Small intestine (tissue), 7 donors: ENCODE data around the gene RBM47. TPM values are rescaled to one million over a fixed set of nuclear protein-coding genes. Genes with fewer than 3 reads are reported as not detected.

ENCODE experiments used
- DNase-seq, 2 donors: peaks; one replicate each; pipeline versions ENCODE4 v3.0.0 to v3.0.0-alpha.2; 2013
- FAIRE-seq: peaks from 2 replicates; lab custom pipeline; 2012; peaks lifted over from hg19 to GRCh38; lab: Jason Lieb, UNC
- H3K27ac ChIP-seq, 3 donors: one replicate each; pipeline ENCODE4 v1.5.1; 2013; ENCODE audit warnings: low read length in 2 of 3, mild to moderate bottlenecking in 2 of 3, control low read depth in 1 of 3, inconsistent platforms in 1 of 3, low read depth in 1 of 3, moderate library complexity in 1 of 3
- H3K27me3 ChIP-seq, 3 donors: one replicate each; pipeline ENCODE4 v1.6.1; 2013; ENCODE audit warnings: low read length in 3 of 3, inconsistent platforms in 1 of 3; ENCODE audit not compliant: control insufficient read depth in 3 of 3, insufficient read depth in 3 of 3
- H3K36me3 ChIP-seq, 3 donors: one replicate each; pipeline ENCODE4 v1.6.1; 2013; ENCODE audit warnings: low read length in 3 of 3, inconsistent platforms in 1 of 3, low read depth in 1 of 3, mild to moderate bottlenecking in 1 of 3, moderate library complexity in 1 of 3; ENCODE audit not compliant: control insufficient read depth in 3 of 3, insufficient read depth in 2 of 3
- H3K4me1 ChIP-seq, 3 donors: one replicate each; pipeline ENCODE4 v1.6.1; 2013; ENCODE audit warnings: low read length in 2 of 3, inconsistent platforms in 1 of 3, low read depth in 1 of 3, mild to moderate bottlenecking in 1 of 3, moderate library complexity in 1 of 3; ENCODE audit not compliant: control insufficient read depth in 3 of 3, insufficient read depth in 2 of 3
- H3K4me3 ChIP-seq, 3 donors: one replicate each; pipeline ENCODE4 v1.5.1; 2013; ENCODE audit warnings: low read length in 3 of 3, control low read depth in 1 of 3, inconsistent platforms in 1 of 3, low read depth in 1 of 3, mild to moderate bottlenecking in 1 of 3, moderate library complexity in 1 of 3
- H3K9me3 ChIP-seq, 2 donors: one replicate each; pipeline ENCODE4 v1.6.1; 2013; ENCODE audit warnings: low read depth in 1 of 2, low read length in 1 of 2; ENCODE audit not compliant: control insufficient read depth in 2 of 2, insufficient read depth in 1 of 2
- WGBS, 3 donors: extraction: QIAGEN DNeasy Blood & Tissue Kit; methylation state at CpG; one replicate each; pipeline ENCODE4 v1.1.7; 2013; 5-methylcytosine and 5-hydroxymethylcytosine counted together
- polyA plus RNA-seq, 4 donors: library from polyadenylated mRNA; stranded (reverse) in 3 of 4; unstranded in 1 of 4; fragments of 200-250 nt in 3 of 4; fragments of 120-200 nt in 1 of 4; gene quantifications; one replicate each; pipeline versions ENCODE4 v1.2.1 to v1.2.3, GENCODE V29; 2013
- donor health status: healthy with polysubstance abuse.
- donor health status: control.
- donor health status: control.
- donor health status: Bipolar disorder and iron deficiency.
- donor health status: healthy.

The RBM47 gene
- polyA plus RNA-seq, 4 donors = 49.5 to 127 (median 106) TPM

DNA sequence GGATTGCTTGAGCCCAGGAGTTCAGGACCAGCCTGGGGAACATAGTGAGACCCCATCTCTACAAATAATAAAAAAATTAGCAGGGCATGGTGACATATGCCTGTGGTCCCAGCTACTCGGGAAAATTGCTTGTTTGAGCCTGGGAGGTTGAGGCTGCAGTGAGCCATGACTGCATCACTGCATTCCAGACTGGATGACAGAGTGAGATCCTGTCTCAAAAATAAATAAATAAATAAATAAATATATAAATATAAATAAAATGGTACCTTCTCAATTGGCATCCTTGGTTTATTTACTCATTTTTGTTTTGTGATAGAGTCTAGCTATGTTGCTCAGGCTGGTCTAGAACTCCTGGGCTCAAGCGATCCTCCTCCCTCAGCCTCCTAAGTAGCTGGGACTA is 150.3 kb downstream of the RBM47 start:
- 45 to 71% (median 60%) methylated on average over 2 of the region's 2 CpGs for WGBS, 3 donors

DNA sequence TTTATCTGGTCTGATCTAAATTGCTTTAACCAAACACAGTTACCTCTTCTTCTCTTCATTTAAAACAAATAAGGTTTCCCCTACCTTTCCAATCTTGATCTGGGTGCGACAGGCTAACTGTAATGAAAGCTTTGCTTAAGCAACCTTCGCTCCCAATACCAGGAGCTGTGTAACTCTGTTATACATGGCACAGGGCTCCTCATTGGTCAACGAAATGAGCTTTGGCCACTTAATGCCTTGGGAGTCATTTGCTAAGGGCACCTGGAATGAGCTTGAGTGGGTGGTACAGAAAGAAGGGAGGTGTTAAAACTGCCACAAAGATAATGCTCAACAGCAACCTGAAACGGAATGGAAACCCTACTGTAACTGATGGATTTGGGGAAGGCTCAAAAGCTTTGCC is 154.1 kb downstream of the RBM47 start:
- peak overlapping the region in 2 of 3 donors; percentile 23 to 24 for H3K4me3 ChIP-seq
- peak; percentile 89 to 97 for DNase-seq
- no peaks in the 10 kb centered on the region for H3K9me3 ChIP-seq
- peaks cover 3 to 48% (median 9%) of the 10 kb centered on the region in 3 donors for H3K4me1 ChIP-seq
- H3K27me3 ChIP-seq = no peaks in the 10 kb centered on the region
- no peak for FAIRE-seq
- H3K27ac ChIP-seq = peak overlapping the region in 1 of 3 donors; percentile 87
- H3K36me3 ChIP-seq = peaks cover 0 to 24% (median 3%) of the 10 kb centered on the region in 3 donors
- 19 to 55% (median 30%) methylated on average over 4 of the region's 4 CpGs for WGBS, 3 donors

More for the DNA sequence above, 150.3 kb downstream of the RBM47 start:
- DNase-seq = no peak
- no peak overlapping the region for H3K27ac ChIP-seq
- H3K36me3 ChIP-seq = peaks cover 0 to 27% (median 0%) of the 10 kb centered on the region in 3 donors
- no peak overlapping the region for H3K4me3 ChIP-seq
- peaks cover 2 to 39% (median 3%) of the 10 kb centered on the region in 3 donors for H3K4me1 ChIP-seq
- no peaks in the 10 kb centered on the region for H3K27me3 ChIP-seq
- H3K9me3 ChIP-seq = no peaks in the 10 kb centered on the region
- FAIRE-seq = no peak

DNA sequence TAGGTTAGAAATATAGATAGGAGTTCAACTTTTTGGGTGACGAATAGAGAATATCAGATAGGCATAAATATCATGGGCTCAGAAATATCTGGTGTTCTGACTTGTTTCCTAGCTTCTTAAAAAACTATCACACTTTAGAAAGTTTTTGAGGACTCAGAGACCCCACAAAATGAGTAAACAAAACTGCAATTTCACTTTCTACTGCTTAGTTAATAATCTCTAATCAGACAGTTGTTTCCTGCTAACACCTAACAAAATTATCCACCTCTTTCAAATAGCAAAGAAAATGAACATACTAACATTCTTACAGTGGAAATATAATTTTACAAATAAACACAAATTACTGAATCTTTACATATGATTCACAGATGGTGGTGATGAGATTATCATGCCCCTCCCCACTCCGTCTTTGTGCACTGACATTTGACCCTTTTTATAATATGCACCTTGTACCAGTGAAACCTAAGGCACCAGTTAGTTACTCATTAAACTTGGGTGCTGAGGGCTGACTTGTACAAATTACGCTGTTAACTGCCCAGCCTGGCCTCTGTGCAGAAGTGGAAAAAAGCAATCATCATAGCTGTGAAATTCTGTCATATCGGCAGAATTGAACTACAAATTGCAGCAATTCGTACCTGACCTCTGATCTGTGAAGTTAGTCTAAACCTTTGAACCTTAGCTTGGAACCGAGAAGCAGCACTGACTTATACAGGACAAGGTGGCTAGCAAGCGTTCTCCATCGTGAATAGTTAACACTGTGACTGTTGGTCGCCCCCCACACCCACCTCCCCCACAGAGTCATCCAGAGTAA is 155.9 kb downstream of the RBM47 start:
- Histone ChIP-seq H3K27ac (peak overlapping the region; percentile 33 to 87 (median 48)), H3K4me3 (peak overlapping the region in 1 of 3 donors; percentile 33), H3K36me3 (peaks cover 0 to 17% (median 6%) of the 10 kb centered on the region in 3 donors), H3K4me1 (peaks cover 3 to 44% (median 14%) of the 10 kb centered on the region in 3 donors), H3K27me3 (no peaks in the 10 kb centered on the region), H3K9me3 (no peaks in the 10 kb centered on the region)
- WGBS, 3 donors = 18 to 58% (median 39%) methylated on average over 9 of the region's 9 CpGs
- DNase-seq = peak; percentile 95 to 97
- FAIRE-seq = peak; percentile 85

DNA sequence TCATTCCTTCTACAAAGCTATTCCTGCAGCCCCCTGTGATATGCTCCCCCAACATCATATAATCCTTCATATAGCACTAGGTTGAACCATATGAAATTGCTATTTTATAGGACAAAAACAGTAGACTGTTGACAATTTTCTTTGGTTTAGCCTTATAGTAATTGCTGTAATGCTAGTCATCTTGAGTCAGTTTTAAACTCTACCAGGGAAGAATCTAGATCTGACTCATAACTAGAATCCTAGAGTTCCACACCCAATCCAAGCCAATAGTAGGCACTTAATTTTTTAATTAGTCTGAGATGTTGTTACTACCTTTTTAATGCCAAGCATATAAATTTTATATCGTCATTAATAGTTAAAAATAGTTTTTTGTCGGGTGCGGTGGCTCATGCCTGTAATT is 157.7 kb downstream of the RBM47 start:
- H3K36me3 ChIP-seq = peaks cover 0 to 18% (median 6%) of the 10 kb centered on the region in 3 donors
- DNase-seq (no peak), FAIRE-seq (no peak)
- no peaks in the 10 kb centered on the region for H3K27me3 ChIP-seq
- H3K4me3 ChIP-seq = no peak overlapping the region
- 27 to 77% (median 44%) methylated on average over 3 of the region's 3 CpGs for WGBS, 3 donors
- no peaks in the 10 kb centered on the region for H3K9me3 ChIP-seq
- peak overlapping the region in 2 of 3 donors; percentile 52 to 68 for H3K27ac ChIP-seq
- H3K4me1 ChIP-seq = peaks cover 3 to 42% (median 12%) of the 10 kb centered on the region in 3 donors

DNA sequence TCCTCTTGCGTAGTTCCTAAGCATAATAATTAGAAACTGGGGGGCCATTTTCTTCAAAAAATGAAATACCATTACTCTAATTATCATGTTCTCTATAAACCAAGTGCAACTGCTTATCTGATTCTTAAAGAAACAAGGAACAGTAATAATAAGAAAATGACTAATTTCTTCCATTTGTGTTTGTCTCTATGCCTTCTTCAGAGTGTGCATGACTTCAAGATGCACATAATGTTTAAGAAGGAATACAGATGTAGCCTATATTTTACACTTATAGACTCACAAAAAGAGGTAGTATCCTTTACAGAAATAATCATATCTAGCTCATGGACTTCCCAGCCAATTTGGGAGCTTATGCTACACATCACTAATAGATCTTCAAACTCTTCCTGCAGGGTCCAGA is 162.9 kb downstream of the RBM47 start:
- Histone ChIP-seq H3K4me1 (peaks cover 3 to 22% (median 14%) of the 10 kb centered on the region in 3 donors), H3K9me3 (no peaks in the 10 kb centered on the region), H3K27ac (no peak overlapping the region), H3K36me3 (peaks cover 0 to 29% (median 8%) of the 10 kb centered on the region in 3 donors), H3K4me3 (no peak overlapping the region), H3K27me3 (no peaks in the 10 kb centered on the region)
- WGBS, 3 donors = 73 to 86% (median 83%) methylated on average over 1 of the region's 1 CpG
- no peak for DNase-seq
- FAIRE-seq = no peak

DNA sequence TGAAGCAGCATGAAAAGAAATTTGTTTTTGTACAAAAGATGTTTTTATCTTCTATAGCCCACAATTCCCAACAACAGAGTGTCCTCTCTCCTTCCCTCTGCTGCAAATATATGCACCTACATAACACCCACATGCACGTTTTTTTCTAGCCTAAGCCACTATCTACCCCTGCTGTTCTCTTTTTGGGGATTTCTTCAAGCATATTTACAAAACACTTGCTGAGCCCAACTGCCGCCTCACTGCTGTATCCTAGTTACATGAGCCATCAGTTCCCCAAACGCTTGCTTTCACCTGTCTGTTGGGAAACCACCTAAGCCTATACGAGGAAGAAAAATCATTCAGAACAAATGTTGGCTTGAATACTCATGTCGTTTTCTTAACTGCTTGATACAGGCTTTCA is 167.3 kb downstream of the RBM47 start:
- Histone ChIP-seq H3K9me3 (no peaks in the 10 kb centered on the region), H3K4me1 (peaks cover 5 to 13% (median 7%) of the 10 kb centered on the region in 3 donors), H3K4me3 (no peak overlapping the region), H3K27me3 (no peaks in the 10 kb centered on the region), H3K27ac (no peak overlapping the region), H3K36me3 (peaks cover 0 to 38% (median 2%) of the 10 kb centered on the region in 3 donors)
- no peak for DNase-seq
- 7 to 35% (median 19%) methylated on average over 5 of the region's 5 CpGs for WGBS, 3 donors
- no peak for FAIRE-seq

DNA sequence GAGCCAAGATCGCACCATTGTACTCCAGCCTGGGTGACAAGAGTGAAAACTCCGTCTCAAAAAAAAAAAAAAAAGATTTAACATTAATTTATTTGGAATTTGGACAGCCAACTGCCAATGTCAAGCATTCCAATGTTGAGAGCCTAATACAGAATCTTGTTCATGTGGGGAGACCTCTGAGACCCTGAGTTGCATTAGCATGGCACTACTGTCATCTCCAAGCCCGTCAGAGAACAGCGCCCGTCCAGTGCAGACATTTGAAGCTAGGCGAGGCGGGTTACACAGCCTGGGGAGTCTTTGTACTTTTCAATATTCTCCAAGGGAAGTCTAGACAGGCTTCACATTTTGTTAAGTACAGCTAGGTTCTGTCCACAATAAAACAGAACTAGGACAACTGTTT is 167.8 kb downstream of the RBM47 start:
- no peaks in the 10 kb centered on the region for H3K27me3 ChIP-seq

DNA sequence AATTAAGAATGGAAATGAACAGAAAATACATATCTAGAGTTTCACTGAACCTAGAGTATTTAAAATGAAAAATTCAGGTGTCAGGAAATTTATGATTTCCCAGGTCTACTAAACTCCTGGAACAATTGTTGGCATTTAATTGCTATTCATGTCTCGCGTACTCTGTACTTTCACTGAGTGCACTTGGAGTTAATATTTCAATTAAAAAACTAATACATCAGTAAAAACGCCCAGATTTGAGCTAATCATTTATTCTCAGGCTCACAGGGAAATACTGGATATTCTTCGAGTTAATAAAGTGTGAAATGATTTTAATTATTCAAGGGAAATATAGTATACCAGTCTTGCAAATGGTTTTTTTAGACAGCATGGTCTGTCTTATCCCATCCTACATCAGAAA is 168.6 kb downstream of the RBM47 start:
- no peak for DNase-seq
- FAIRE-seq = no peak
- WGBS, 3 donors = 13 to 67% (median 26%) methylated on average over 4 of the region's 4 CpGs
- peaks cover 5 to 10% (median 7%) of the 10 kb centered on the region in 3 donors for H3K4me1 ChIP-seq
- H3K36me3 ChIP-seq = peaks cover 0 to 43% (median 2%) of the 10 kb centered on the region in 3 donors
- H3K27me3 ChIP-seq = no peaks in the 10 kb centered on the region
- H3K9me3 ChIP-seq = no peaks in the 10 kb centered on the region
- H3K27ac ChIP-seq = peak overlapping the region in 1 of 3 donors; percentile 41
- H3K4me3 ChIP-seq = no peak overlapping the region

More for the DNA sequence above, 167.8 kb downstream of the RBM47 start:
- peaks cover 5 to 10% (median 7%) of the 10 kb centered on the region in 3 donors for H3K4me1 ChIP-seq
- no peak overlapping the region for H3K4me3 ChIP-seq
- no peaks in the 10 kb centered on the region for H3K9me3 ChIP-seq
- FAIRE-seq (no peak), DNase-seq (no peak)
- peaks cover 0 to 40% (median 2%) of the 10 kb centered on the region in 3 donors for H3K36me3 ChIP-seq
- H3K27ac ChIP-seq = no peak overlapping the region
- 85 to 87% (median 86%) methylated on average over 7 of the region's 7 CpGs for WGBS, 3 donors
